Natural killer cell treated with Interleukin-12 subunit alpha and Interleukin-12 subunit beta and Interleukin-15 and Interleukin-18, amount 100 ng/mL, for 72 hours (primary cell): Measurements from ENCODE around the gene UBAC2. TPM values are rescaled to one million over a fixed set of nuclear protein-coding genes. Genes with fewer than 3 reads are reported as not detected.

ENCODE experiments used
- ATAC-seq, 2 donors: fragments of 150-1000 bp; cut with Tn5 transposase in 1 of 2; sonication (Bioruptor Pico), chemical (Tn5 transposase) in 1 of 2; 2 replicates each; pipeline ENCODE4 v1.10.0; 2021
- DNase-seq: peaks from one replicate; pipeline ENCODE4 v3.0.0; 2022; ENCODE audit warnings: low spot score
- H3K27ac Mint-ChIP-seq, 2 donors: 1 replicate in 1 of 2; 2 replicates in 1 of 2; pipeline ENCODE4 v1.8.0; 2022; ENCODE audit warnings: mixed read lengths in 2 of 2, mild to moderate bottlenecking in 1 of 2, moderate library complexity in 1 of 2
- H3K27me3 Mint-ChIP-seq, 2 donors: 1 replicate in 1 of 2; 2 replicates in 1 of 2; pipeline ENCODE4 v1.8.0; 2022; ENCODE audit warnings: mixed read lengths in 2 of 2
- H3K36me3 Mint-ChIP-seq: one replicate; pipeline ENCODE4 v1.8.0; 2022; ENCODE audit warnings: mixed read lengths
- H3K4me1 Mint-ChIP-seq, 2 donors: 1 replicate in 1 of 2; 2 replicates in 1 of 2; pipeline ENCODE4 v1.8.0; 2022; ENCODE audit warnings: low read depth in 2 of 2, mixed read lengths in 2 of 2, mild to moderate bottlenecking in 1 of 2
- H3K4me3 Mint-ChIP-seq: one replicate; pipeline ENCODE4 v1.8.0; 2022; ENCODE audit warnings: mixed read lengths
- H3K9me3 Mint-ChIP-seq: 2 replicates; pipeline ENCODE4 v1.8.0; 2022; ENCODE audit warnings: mixed read lengths
- total RNA-seq, 2 donors: library from RNA; stranded (reverse); gene quantifications; one replicate each; pipeline ENCODE4 v1.2.3, GENCODE V29; 2022

Gene UBAC2
- total RNA-seq, 2 donors from 2014 or later = 55.9 to 58.0 TPM

GRCh38 chr13:99419591-99420243, 219.1 kb downstream of the UBAC2 start:
- Mint-ChIP-seq H3K4me1 (peaks cover 46 to 52% of the 10 kb centered on the region in 2 donors), H3K27me3 (peaks cover 9 to 17% of the 10 kb centered on the region in 2 donors), H3K27ac (no peak overlapping the region), H3K36me3 (no peaks in the 10 kb centered on the region), H3K4me3 (peak overlapping the region; percentile 71), H3K9me3 (no peaks in the 10 kb centered on the region)
- no peak for ATAC-seq
- no peak for DNase-seq

GRCh38 chr13:99421271-99421670, 220.6 kb downstream of the UBAC2 start:
- ATAC-seq = no peak
- peaks cover 50 to 58% of the 10 kb centered on the region in 2 donors for H3K4me1 Mint-ChIP-seq
- peak overlapping the region; percentile 48 to 81 for H3K27ac Mint-ChIP-seq

GRCh38 chr13:99421758-99422585, 221.3 kb downstream of the UBAC2 start:
- Mint-ChIP-seq H3K27ac (peak overlapping the region; percentile 48 to 81), H3K4me3 (peak overlapping the region; percentile 66), H3K36me3 (no peaks in the 10 kb centered on the region), H3K27me3 (peaks cover 9 to 17% of the 10 kb centered on the region in 2 donors), H3K9me3 (no peaks in the 10 kb centered on the region), H3K4me1 (peaks cover 53 to 61% of the 10 kb centered on the region in 2 donors)
- ATAC-seq (peak in 1 of 2 donors; percentile 31), DNase-seq (no peak)

More at GRCh38 chr13:99421271-99421670, 220.6 kb downstream of the UBAC2 start:
- Mint-ChIP-seq H3K4me3 (peak overlapping the region; percentile 66), H3K36me3 (no peaks in the 10 kb centered on the region), H3K9me3 (no peaks in the 10 kb centered on the region), H3K27me3 (peaks cover 9 to 17% of the 10 kb centered on the region in 2 donors)
- no peak for DNase-seq

- Mint-ChIP-seq H3K27ac (peak overlapping the region; percentile 40 to 81), H3K27me3 (peaks cover 10 to 20% of the 10 kb centered on the region in 2 donors), H3K4me3 (no peak overlapping the region), H3K9me3 (no peaks in the 10 kb centered on the region), H3K4me1 (peaks cover 54 to 61% of the 10 kb centered on the region in 2 donors), H3K36me3 (no peaks in the 10 kb centered on the region)
- ATAC-seq (no peak), DNase-seq (no peak)
Measured at GRCh38 chr13:99422586-99423220, 222.0 kb downstream of the UBAC2 start.

GRCh38 chr13:99425485-99426341, 225.1 kb downstream of the UBAC2 start:
- Mint-ChIP-seq H3K9me3 (no peaks in the 10 kb centered on the region), H3K36me3 (no peaks in the 10 kb centered on the region), H3K27ac (peak overlapping the region; percentile 63 to 93), H3K27me3 (peaks cover 13 to 16% of the 10 kb centered on the region in 2 donors), H3K4me1 (peaks cover 45 to 48% of the 10 kb centered on the region in 2 donors), H3K4me3 (peak overlapping the region; percentile 77)
- DNase-seq (peak; percentile 73), ATAC-seq (peak; percentile 64 to 74)

- Mint-ChIP-seq H3K4me1 (peaks cover 48 to 49% of the 10 kb centered on the region in 2 donors), H3K9me3 (peaks cover 4% of the 10 kb centered on the region), H3K4me3 (peak overlapping the region; percentile 64)
Measured at GRCh38 chr13:99426426-99426825, 225.8 kb downstream of the UBAC2 start.

GRCh38 chr13:99429670-99430069, 229.0 kb downstream of the UBAC2 start:
- Mint-ChIP-seq H3K4me1 (peaks cover 53 to 55% of the 10 kb centered on the region in 2 donors), H3K27ac (no peak overlapping the region)

More at GRCh38 chr13:99426426-99426825, 225.8 kb downstream of the UBAC2 start:
- no peak for DNase-seq
- Mint-ChIP-seq H3K36me3 (peaks cover 4% of the 10 kb centered on the region), H3K27me3 (peaks cover 16 to 21% of the 10 kb centered on the region in 2 donors), H3K27ac (peak overlapping the region; percentile 63 to 93)
- ATAC-seq = peak in 1 of 2 donors; percentile 19

GRCh38 chr13:99431927-99432608, 231.4 kb downstream of the UBAC2 start:
- peaks cover 4% of the 10 kb centered on the region for H3K36me3 Mint-ChIP-seq
- no peak for ATAC-seq
- H3K27ac Mint-ChIP-seq = peak overlapping the region; percentile 63 to 97
- peaks cover 4% of the 10 kb centered on the region for H3K9me3 Mint-ChIP-seq
- peak overlapping the region; percentile 80 for H3K4me3 Mint-ChIP-seq
- peaks cover 8 to 16% of the 10 kb centered on the region in 2 donors for H3K27me3 Mint-ChIP-seq
- peaks cover 54 to 57% of the 10 kb centered on the region in 2 donors for H3K4me1 Mint-ChIP-seq
- DNase-seq = no peak

More at GRCh38 chr13:99429670-99430069, 229.0 kb downstream of the UBAC2 start:
- no peak for ATAC-seq
- Mint-ChIP-seq H3K4me3 (no peak overlapping the region), H3K36me3 (peaks cover 4% of the 10 kb centered on the region), H3K27me3 (peaks cover 8 to 16% of the 10 kb centered on the region in 2 donors), H3K9me3 (peaks cover 4% of the 10 kb centered on the region)
- no peak for DNase-seq

GRCh38 chr13:99432609-99433542, 232.2 kb downstream of the UBAC2 start:
- DNase-seq = peak; percentile 98
- Mint-ChIP-seq H3K9me3 (peaks cover 4% of the 10 kb centered on the region), H3K27ac (peak overlapping the region; percentile 63 to 97), H3K4me1 (peaks cover 60 to 63% of the 10 kb centered on the region in 2 donors), H3K36me3 (peaks cover 4% of the 10 kb centered on the region), H3K27me3 (peaks cover 6 to 12% of the 10 kb centered on the region in 2 donors), H3K4me3 (peak overlapping the region; percentile 80)
- ATAC-seq = peak; percentile 73 to 86

- Mint-ChIP-seq H3K27ac (peak overlapping the region; percentile 63 to 97), H3K4me1 (peaks cover 62 to 68% of the 10 kb centered on the region in 2 donors), H3K4me3 (peak overlapping the region; percentile 80), H3K27me3 (peaks cover 4 to 15% of the 10 kb centered on the region in 2 donors), H3K36me3 (peaks cover 4% of the 10 kb centered on the region), H3K9me3 (peaks cover 4% of the 10 kb centered on the region)
- ATAC-seq = no peak
- DNase-seq = no peak
Measured at GRCh38 chr13:99433543-99434075, 233.0 kb downstream of the UBAC2 start.

GRCh38 chr13:99434258-99434788, 233.7 kb downstream of the UBAC2 start:
- H3K4me1 Mint-ChIP-seq = peaks cover 64 to 73% of the 10 kb centered on the region in 2 donors
- peak overlapping the region; percentile 80 for H3K4me3 Mint-ChIP-seq
- ATAC-seq = peak; percentile 58 to 70
- peak overlapping the region; percentile 63 to 97 for H3K27ac Mint-ChIP-seq
- H3K36me3 Mint-ChIP-seq = peaks cover 4% of the 10 kb centered on the region
- peaks cover 4 to 21% of the 10 kb centered on the region in 2 donors for H3K27me3 Mint-ChIP-seq
- peak; percentile 82 for DNase-seq
- H3K9me3 Mint-ChIP-seq = peaks cover 4% of the 10 kb centered on the region
